Measurements from ENCODE around the gene RBM4.
A peak's percentile ranks its signal among the peaks of the same experiment; 100 is the strongest.

DNA sequence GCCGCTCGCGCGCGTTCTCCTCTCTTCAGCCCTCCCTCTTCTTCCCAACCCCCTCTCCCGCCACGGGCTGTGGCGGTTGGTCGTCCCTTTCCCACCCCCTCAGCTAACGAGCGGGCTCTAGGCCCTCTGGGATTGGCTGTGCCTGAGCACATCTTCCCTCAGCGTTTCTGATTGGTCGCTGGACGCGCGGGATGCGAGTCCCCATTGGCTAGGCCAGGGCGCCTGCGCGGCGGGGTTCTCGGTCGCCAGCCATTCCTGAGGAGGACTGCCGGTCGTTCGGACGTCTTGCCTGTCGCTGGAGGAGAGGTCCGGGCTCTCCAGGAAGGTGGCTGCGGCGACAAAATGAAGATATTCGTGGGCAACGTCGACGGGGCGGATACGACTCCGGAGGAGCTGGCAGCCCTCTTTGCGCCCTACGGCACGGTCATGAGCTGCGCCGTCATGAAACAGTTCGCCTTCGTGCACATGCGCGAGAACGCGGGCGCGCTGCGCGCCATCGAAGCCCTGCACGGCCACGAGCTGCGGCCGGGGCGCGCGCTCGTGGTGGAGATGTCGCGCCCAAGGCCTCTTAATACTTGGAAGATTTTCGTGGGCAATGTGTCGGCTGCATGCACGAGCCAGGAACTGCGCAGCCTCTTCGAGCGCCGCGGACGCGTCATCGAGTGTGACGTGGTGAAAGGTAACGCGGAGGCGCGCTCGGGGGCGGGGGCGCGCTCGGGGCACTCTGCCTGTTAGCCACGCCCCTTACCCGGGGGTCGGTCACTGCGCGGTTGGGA, 21.9 kb upstream of the RBM4 start, which contains the start of gene RBM14:
- peak; percentile 100 for TF ChIP-seq POLR2AphosphoS5 (IDR thresholded peaks at IDR 0.05)
- TF ChIP-seq, protein P1, sequence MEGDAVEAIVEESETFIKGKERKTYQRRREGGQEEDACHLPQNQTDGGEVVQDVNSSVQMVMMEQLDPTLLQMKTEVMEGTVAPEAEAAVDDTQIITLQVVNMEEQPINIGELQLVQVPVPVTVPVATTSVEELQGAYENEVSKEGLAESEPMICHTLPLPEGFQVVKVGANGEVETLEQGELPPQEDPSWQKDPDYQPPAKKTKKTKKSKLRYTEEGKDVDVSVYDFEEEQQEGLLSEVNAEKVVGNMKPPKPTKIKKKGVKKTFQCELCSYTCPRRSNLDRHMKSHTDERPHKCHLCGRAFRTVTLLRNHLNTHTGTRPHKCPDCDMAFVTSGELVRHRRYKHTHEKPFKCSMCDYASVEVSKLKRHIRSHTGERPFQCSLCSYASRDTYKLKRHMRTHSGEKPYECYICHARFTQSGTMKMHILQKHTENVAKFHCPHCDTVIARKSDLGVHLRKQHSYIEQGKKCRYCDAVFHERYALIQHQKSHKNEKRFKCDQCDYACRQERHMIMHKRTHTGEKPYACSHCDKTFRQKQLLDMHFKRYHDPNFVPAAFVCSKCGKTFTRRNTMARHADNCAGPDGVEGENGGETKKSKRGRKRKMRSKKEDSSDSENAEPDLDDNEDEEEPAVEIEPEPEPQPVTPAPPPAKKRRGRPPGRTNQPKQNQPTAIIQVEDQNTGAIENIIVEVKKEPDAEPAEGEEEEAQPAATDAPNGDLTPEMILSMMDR (IDR thresholded peaks at IDR 0.05): no peak
- peak; percentile 99 for TF ChIP-seq POLR2A (IDR thresholded peaks at IDR 0.05)
- TF ChIP-seq EP300 (IDR thresholded peaks at IDR 0.05): no peak

Measured in gastroesophageal sphincter (tissue), 3 donors.